ENCODE results near the gene COPG1.

DNA sequence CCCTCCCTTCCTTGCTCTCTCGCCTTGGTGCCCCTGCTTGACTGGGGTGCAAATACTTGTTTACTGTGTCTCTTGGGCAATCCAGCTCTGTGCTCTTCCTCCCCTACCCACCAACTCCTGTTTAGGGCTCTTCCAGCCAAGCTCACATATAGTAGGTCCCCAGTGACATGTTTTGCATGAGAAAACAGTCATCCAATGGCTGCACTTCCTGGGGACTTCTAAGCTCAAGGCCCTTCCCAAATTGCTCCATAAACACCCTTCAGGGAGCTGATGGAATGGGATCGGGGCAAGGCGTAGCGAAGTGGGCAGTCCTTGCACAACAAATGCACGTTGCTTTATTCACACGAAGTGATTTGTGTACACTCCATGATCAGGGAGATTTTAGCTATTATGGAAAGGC is 9.4 kb upstream of the COPG1 start:
- TF ChIP-seq YY1 (IDR thresholded peaks at IDR 0.05; ENCODE audit: borderline replicate concordance in 1 of 3, control insufficient read depth in 1 of 3, extremely low read depth in 1 of 3, insufficient read depth in 3 of 3, insufficient read length in 1 of 3, insufficient replicate concordance in 2 of 3, low read depth in 1 of 3, low read length in 2 of 3) (no peak), CREB1 (IDR thresholded peaks at IDR 0.05) (no peak), CREB1 (CRISPR knock-in tag; IDR thresholded peaks at IDR 0.05) (no peak)
- TF ChIP-seq, protein P1, sequence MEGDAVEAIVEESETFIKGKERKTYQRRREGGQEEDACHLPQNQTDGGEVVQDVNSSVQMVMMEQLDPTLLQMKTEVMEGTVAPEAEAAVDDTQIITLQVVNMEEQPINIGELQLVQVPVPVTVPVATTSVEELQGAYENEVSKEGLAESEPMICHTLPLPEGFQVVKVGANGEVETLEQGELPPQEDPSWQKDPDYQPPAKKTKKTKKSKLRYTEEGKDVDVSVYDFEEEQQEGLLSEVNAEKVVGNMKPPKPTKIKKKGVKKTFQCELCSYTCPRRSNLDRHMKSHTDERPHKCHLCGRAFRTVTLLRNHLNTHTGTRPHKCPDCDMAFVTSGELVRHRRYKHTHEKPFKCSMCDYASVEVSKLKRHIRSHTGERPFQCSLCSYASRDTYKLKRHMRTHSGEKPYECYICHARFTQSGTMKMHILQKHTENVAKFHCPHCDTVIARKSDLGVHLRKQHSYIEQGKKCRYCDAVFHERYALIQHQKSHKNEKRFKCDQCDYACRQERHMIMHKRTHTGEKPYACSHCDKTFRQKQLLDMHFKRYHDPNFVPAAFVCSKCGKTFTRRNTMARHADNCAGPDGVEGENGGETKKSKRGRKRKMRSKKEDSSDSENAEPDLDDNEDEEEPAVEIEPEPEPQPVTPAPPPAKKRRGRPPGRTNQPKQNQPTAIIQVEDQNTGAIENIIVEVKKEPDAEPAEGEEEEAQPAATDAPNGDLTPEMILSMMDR (IDR thresholded peaks at IDR 0.05 in 2 of 3, conservative IDR thresholded peaks at IDR 0.05 in 1 of 3; ENCODE audit: insufficient read depth in 2 of 3, low read depth in 1 of 3, low read length in 3 of 3) = no peak
- TF ChIP-seq, protein P2, sequence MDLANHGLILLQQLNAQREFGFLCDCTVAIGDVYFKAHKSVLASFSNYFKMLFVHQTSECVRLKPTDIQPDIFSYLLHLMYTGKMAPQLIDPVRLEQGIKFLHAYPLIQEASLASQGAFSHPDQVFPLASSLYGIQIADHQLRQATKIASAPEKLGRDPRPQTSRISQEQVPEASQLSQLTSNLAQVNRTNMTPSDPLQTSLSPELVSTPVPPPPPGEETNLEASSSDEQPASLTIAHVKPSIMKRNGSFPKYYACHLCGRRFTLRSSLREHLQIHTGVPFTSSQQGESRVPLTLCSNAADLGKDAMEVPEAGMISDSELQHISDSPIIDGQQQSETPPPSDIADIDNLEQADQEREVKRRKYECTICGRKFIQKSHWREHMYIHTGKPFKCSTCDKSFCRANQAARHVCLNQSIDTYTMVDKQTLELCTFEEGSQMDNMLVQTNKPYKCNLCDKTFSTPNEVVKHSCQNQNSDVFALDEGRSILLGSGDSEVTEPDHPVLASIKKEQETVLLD (IDR thresholded peaks at IDR 0.05) = no peak
- TF ChIP-seq, protein P3, sequence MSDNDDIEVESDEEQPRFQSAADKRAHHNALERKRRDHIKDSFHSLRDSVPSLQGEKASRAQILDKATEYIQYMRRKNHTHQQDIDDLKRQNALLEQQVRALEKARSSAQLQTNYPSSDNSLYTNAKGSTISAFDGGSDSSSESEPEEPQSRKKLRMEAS (CRISPR knock-in tag; IDR thresholded peaks at IDR 0.05) = no peak
- TF ChIP-seq, protein P4, sequence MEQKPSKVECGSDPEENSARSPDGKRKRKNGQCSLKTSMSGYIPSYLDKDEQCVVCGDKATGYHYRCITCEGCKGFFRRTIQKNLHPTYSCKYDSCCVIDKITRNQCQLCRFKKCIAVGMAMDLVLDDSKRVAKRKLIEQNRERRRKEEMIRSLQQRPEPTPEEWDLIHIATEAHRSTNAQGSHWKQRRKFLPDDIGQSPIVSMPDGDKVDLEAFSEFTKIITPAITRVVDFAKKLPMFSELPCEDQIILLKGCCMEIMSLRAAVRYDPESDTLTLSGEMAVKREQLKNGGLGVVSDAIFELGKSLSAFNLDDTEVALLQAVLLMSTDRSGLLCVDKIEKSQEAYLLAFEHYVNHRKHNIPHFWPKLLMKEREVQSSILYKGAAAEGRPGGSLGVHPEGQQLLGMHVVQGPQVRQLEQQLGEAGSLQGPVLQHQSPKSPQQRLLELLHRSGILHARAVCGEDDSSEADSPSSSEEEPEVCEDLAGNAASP (IDR thresholded peaks at IDR 0.05) = no peak
- TF ChIP-seq, protein P5, sequence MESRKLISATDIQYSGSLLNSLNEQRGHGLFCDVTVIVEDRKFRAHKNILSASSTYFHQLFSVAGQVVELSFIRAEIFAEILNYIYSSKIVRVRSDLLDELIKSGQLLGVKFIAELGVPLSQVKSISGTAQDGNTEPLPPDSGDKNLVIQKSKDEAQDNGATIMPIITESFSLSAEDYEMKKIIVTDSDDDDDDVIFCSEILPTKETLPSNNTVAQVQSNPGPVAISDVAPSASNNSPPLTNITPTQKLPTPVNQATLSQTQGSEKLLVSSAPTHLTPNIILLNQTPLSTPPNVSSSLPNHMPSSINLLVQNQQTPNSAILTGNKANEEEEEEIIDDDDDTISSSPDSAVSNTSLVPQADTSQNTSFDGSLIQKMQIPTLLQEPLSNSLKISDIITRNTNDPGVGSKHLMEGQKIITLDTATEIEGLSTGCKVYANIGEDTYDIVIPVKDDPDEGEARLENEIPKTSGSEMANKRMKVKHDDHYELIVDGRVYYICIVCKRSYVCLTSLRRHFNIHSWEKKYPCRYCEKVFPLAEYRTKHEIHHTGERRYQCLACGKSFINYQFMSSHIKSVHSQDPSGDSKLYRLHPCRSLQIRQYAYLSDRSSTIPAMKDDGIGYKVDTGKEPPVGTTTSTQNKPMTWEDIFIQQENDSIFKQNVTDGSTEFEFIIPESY (CRISPR knock-in tag; IDR thresholded peaks at IDR 0.05) = no peak
- TF ChIP-seq, protein P6, sequence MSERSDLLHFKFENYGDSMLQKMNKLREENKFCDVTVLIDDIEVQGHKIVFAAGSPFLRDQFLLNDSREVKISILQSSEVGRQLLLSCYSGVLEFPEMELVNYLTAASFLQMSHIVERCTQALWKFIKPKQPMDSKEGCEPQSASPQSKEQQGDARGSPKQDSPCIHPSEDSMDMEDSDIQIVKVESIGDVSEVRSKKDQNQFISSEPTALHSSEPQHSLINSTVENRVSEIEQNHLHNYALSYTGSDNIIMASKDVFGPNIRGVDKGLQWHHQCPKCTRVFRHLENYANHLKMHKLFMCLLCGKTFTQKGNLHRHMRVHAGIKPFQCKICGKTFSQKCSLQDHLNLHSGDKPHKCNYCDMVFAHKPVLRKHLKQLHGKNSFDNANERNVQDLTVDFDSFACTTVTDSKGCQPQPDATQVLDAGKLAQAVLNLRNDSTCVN (CRISPR knock-in tag; IDR thresholded peaks at IDR 0.05) = no peak

Measured in K562 (cell line).